ENCODE results near the gene B4GALT5.
"Not testable (repeated sequence)": the region's sequence is repeated elsewhere in the genome, so short reads cannot be mapped to it uniquely, and the experiment has no call there.

The B4GALT5 gene

DNA sequence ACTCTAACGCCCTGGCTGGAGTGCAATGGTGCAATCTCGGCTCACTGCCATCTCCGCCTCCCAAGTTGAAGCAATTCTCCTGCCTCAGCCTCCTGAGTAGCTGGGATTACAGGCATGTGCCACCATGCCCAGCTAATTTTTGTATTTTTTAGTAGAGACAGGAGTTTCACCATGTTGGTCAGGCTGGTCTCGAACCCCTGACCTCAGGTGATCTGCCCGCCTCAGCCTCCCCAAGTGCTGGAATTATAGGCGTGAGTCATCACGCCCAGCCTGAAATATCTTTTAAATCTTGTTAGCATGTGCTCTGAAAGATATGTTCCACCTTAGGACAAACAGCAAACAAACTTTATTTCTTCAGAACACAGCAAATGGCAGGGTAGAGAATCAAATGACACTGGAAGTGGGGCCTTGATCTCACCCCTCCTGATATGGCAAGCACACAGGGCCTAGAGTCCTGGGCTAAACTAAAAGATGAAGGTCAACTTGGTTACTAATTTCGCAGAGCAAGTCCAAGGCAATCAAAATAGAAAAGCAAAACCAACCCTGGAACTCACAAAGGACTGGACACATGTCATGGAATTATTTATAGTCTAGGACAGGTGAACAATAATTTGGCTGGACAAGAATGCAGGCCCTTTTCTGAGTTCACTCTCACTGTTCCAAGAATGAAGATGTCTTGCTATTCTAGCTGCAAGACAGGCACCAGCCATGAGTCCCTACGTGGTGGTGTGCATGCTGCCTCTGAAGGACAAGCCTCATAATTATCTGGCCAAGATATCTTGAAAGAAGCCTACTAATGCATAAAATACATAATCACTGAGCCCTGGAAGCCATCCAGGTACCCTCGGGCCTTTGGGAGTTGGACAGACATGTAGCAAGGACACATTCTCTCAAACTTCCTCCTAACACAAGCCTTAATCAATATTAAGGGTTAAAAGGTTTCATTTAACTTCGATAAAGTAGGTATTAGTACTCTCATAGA, 35.6 kb downstream of the B4GALT5 start:
- no peak for DNase-seq

DNA sequence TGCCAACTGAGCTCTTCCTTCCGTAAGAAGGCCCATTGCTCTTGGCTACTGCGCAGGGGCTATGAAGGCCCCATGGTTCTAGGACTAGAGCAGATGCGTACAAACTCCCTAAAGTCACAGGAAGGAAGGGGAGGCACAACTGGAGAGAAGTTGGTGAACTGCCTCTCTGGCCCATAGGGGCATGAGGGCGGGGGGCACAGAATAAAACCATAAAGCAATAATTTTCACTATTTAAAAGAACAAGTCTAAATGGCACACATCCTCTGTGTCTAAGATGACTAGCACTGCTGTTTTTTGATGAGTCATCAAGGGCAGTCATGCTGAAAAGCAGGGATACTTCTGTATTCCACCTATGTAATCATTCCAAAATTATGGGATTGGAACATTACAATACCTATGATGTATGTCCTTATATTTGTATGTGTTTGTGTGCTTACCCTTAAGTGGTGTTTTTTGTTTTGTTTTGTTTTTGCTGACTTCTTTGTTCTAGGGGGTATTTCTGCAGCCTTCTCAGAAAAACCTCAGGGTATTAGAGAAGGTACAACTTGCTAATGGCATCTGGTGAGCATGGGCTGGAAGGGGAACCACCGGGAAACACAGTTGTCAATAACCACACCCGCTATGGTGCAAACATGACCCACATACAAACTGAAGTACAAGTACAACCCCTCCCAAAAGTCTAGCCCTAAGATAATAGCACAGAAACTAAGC, 36.9 kb downstream of the B4GALT5 start:
- peak in 1 of 2 experiments; percentile 29 for DNase-seq

DNA sequence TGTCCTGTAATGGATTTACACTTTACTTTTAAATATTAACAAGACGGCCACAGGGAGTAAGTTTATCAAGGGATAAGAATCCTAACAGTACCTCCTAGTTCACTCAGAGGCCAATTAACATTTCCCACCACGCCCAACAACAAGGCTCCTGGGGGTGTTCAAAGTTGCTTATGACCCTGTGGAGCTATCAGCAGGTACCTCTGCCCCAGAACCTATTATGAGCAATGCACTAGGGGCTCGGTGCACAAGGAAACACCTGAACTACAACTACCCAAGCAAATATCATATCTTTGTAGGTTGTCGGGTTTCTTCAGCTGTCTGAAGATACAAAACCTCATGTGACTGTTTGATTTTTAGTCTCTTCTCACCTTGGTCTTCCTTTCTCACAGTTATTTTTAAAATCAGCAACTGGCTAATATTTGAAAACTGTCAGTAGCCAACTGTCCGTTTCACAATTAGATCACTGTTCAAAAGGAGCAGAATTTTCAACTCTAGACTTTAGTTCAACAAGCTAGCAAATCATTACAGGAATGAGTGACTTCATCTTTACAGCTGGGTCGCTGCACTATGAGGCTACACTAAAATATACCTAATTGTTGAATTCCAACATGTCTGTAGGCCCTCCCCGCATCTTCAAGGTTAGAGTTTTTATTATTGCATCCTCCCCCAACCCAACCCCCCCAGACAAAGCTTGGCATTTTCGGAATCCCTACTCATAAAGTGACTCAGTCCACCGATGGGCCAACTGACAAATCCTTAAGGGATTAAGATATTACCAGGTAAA, 38.1 kb downstream of the B4GALT5 start:
- DNase-seq, result no peak

DNA sequence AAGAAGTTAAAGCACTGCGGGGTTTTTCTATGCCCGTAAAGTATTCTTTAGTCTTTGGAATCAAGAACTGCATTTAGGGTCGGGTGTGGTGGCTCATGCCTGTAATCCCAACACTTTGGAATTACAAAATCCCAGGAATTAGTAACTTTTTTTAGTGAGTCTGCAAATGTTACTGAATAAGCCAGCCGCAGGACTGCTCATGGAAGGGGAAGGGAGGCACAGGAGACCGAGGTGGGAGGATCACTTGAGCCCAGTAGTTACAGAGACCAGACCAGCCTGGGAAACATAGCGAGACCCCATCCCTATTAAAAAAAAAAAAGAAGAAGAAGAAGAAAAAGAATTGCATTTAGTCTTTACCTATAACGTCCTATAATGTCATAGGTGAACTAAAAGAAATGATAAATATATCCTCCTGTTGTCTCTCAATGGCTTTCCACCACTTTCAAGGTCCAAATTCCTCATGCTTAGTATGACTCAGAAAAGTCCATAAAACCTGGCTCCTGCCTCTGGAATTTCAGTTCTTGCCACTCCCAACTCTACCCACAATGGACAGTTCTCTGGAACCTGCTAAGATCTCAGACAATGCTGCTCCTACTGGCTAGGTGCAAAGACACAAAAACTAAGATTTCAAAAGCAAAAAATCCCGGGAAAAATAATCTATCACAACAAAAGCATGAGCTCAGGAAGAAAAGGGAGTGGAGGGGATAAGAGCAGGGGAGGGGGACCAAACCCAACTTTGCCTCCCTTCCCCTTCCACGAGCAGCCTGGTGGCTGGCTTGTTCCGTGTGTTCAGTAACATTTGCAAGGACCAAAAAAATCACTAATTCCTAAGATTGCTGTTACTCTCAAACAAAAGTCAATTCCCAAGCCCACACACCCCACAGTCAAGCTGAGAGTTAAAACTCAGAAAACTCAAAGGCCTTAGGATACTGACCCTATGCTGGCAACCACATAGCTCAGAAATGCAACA, 39.0 kb downstream of the B4GALT5 start:
- no peak for DNase-seq

DNA sequence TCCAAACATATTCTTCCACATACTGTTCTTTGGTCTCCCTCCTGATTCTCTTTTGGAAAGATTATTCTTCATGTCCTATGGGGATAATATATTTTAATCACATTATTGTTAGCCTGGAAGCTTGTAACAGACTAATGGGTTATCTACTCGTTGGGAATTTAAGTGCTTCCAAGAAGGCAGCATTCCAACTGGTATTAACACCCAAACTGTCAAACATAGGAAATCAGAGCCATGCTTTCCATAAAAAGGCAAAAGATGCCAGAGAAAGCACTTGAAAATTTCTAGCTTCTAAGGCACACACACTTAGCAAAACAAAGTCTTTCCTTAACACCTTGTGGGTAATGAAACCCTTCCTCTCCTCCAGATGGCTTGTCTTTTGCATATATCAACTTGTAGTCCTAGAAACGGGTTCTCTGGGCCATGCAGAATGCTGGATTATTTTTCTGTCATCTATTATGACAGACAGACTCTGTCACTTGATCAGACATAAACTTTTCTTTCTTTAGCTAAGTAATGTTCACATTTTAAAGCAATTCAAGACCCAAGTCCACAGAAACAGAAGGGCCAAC, 41.5 kb downstream of the B4GALT5 start:
- DNase-seq, result no peak

DNA sequence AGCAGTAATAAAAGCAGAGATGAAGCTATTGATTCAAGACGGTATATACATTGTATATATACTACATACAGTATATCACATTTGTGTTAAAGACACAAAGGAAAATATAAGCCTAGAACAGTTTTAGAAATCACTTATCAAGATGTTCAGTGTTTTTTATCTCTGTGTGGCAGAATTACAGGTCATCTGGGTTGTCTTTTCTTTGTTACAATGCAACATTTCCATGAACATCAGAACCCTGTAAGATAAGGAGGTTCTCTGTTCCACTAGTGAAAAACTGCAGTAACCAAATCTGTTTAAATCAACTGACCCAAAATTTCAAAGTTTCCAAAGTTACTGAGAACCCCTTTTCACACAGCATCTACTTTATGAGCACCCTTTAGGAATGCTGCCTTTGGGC, 42.2 kb downstream of the B4GALT5 start:
- DNase-seq, result no peak

DNA sequence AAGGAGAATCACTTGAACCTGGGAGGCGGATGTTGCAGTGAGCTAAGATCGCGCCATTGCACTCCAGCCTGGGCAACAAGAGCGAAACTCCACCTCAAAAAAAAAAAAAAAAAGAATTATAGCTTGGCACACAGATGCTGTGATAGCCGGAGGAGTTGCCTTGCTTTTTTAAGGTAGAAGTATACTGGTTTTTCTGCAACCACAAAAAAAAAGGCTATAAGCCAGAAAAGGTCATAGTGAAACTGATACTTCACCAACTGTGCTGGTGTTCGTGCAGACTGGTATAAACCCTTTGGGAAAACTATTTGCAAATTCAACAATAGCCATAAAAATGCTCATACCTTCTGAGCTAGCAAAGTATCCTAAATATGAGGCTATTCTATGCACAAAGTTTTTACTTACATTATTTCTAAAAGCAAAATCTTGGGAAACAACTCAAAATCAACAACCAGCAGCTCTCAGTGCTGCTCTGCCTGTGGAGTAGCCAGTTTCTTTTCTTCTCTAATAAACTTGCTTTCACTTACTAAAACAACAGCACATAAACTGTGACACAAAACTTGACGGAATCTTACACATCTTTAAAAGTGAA, 44.0 kb downstream of the B4GALT5 start:
- no peak for DNase-seq

DNA sequence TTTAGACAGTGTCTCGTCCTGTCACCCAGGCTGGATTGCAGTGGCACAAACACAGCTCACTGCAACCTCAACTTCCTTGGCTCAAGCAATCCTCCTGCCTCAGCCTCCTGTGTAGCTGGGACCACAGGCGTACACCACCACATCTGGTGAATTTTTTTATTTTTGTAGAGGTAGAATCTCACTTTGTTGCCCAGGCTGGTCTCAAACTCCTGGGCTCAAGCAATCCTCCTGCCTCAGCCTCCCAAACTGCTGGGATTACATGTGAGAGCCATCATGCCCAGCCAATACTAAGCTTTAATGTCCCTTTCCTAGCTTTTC, 44.8 kb downstream of the B4GALT5 start:
- not testable (repeated sequence) for DNase-seq

DNA sequence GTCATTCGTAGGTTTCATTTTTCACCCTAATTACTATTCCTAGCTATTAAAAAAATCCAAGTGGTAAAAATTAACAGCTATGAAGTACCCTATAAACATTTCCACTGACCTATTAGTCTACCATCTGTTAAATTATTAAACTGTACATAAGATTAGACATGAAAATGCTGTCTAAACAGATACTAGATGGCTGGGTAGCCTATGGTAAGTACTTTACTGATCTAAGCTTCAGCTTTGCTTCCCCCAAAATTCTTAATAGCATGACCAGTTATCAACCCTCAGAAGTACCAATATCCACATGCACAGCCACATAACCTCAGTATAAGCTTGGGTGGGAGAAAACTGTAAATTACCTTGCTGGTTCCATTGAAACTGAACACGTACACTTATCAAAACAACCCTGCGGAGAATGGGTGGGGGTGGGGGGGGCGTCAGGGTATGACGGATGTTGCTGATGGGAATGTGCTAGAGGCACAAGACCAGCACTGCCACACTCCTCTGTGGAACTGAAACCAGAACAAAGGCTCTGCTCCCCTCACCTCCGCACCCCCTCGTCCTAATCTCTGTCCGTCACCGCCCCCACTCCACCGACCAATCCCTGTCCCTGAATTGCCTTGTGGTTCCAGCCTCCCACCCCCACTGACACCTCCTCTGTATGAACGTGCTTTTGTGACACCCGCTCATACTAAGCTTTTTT, 45.3 kb downstream of the B4GALT5 start:
- DNase-seq, result peak; percentile 29 to 55

DNA sequence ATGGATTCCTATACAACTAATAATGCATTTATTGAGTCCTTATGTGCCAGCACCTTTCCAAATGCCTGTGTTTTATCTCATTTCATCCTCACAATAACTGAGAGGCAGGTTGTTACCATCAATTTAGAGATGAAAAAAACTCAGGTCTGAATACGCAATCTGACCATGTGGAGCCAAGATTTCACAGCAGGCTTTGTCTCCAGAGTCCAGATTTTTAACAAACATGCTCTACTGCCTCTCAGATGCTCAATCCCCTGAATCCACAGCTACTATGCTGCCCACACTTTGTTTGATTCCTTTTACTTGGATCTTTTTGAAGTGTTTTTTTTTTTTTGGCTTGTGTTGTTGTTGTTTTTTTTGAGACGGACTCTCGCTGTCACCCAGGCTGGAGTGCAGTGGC, 46.8 kb downstream of the B4GALT5 start:
- DNase-seq, result no peak

DNA sequence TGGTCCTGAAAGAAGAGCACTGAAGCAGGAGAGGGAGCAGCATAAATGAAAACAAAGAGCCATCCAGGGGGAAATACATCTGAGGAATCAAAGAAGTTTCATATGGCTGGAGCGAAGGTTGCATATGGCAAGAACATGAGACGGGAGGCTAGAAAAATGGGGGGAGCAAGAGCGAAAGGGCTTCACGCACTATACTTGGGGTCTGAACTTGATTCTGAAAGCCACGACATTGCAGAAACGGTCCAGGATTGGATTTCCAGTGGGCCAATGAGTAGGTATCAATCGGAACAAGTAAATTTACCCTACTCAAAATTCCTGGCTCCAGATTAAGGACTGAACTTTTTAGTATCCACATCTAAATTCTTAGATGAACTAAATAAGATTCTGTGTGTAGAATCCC, 47.9 kb downstream of the B4GALT5 start:
- DNase-seq, result no peak

DNA sequence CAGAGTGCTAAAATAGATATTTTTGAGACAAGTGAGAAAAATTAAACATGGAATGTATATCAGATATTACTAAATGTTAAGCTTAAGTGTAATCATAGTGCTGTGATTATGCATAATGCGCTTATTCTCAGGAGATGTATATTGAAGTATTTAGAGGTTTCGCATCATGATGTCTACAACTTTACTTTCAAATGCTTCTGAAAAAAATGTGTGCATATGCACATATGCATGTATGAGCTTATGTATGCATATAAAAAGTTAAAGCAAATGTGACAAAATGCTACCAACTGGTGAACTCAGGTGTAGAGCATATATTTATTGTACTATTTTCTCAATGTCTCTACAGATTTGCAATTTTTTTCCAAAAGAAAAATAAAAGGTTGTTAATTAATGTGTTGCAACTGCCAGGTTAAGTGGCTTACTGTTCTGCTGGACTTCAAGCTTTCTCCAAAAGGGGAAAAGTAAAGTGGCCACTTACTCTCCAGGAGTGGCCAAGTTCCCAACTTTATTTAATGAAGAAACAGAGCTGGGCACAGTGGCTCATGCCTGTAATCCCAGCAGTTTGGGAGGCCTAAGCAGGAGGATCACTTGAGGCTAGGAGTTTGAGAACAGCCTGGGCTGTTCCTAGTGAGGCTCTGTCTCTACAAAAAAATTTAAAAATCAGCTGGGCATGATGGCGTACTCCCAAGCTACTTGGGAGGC, 48.9 kb downstream of the B4GALT5 start:
- no peak for DNase-seq

DNA sequence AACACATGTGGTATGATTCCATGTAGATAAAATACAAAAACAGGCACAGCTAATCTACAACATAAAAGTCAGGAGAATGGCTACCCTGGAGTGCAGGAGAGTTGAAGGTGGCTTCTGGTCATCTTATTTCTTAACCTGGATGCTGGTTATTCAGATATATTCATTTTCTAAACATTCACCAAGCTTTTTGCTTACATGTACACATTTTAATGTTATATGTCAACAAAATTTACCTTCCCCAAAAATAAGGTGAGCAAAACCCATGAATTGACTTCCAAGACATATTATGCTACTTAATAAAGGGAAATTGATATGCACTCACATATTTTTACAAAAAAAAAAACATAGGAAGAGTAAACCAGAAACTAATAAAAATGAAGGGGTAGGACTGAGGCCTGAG, 50.6 kb downstream of the B4GALT5 start:
- DNase-seq, result no peak

DNA sequence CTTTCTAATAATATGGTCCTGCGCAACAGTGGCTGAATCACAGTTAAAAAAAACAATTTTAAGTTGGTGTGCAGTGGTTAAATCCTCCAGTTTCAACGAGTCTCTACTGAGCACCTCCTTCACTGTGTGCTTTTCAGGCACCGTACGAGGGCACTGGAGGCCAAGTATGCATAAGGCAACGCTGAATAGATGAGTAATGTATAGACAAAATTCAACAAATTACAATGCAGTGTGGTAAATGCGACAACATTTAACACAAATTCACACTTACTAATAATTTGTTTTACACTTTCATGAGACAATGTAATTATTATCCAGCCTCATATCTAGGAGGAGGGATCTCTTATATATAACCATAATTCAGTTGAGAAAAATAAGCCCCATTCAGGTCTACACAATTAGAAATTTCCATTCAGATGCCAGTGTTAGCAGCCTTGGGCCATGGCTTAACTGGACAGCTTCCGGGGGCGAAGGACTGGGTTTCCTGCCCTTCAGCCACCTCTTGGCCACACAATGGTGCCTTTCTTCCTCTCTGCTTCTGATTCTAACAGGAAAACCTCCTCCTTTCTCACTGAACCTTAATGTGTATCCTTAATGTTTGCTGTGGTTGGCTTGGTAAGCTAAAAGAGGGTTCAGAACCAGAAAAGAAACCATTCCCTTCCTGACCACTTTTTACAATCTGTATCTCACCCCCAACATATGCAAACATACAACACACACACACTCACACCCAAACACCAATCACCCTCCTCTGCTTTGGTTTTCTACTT, 51.9 kb downstream of the B4GALT5 start:
- DNase-seq, result no peak

DNA sequence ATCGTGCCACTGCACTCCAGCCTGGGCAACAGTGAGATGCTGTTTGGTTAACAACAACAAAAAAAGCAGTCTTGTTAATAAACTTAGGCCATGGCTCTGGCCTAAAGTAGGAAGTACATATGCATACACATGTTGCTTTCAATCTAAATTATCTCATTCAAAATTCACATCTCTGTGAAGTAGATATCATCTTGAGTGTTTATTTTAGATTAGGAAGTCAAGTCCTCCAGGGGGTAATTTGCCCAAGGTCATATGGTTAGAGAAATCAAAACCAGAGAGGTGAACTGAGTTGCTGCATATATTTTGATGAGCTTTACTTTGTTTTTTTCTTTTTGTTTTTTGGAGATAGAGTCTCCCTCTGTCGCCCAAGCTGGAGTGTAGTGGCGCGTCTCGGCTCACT, 52.8 kb downstream of the B4GALT5 start:
- DNase-seq, result no peak

DNA sequence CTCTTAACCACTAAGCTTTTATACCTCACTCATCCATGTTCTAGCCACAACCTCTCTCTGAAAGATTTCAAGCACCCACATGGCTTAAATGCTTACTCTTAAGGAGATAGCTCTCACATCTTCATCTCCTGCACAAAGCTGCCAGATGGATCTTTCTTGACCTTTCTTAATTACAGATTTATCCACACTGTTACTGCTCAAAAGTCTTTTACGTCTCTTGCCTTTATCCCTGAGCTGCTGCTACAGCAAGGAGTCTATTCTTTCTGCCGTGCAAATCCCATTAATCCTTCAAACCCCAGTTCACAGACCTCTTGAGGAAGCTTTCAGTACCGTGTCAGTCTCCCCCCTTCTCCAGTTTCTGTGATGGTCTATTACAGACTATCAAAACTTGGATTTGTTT, 54.6 kb downstream of the B4GALT5 start:
- DNase-seq, result no peak

DNA sequence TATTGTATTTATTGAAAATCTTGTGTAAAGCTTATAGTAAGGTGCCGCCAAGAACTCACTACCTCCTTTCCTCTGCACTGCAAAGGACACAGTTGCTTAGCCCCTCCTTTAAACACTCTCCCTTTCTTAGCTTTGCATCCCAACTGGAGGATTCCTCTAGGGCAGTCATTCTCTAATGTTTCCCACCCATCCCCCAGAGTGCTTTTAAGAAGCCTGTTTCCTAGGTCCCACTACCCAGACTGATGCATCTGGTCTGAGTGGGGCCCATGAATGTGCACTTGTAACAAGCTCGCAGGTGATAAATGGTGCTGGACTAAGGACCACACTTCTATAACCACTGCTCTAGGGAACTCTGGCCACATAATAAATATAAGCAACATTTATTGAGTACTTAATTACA, 55.2 kb downstream of the B4GALT5 start:
- DNase-seq, result no peak

DNA sequence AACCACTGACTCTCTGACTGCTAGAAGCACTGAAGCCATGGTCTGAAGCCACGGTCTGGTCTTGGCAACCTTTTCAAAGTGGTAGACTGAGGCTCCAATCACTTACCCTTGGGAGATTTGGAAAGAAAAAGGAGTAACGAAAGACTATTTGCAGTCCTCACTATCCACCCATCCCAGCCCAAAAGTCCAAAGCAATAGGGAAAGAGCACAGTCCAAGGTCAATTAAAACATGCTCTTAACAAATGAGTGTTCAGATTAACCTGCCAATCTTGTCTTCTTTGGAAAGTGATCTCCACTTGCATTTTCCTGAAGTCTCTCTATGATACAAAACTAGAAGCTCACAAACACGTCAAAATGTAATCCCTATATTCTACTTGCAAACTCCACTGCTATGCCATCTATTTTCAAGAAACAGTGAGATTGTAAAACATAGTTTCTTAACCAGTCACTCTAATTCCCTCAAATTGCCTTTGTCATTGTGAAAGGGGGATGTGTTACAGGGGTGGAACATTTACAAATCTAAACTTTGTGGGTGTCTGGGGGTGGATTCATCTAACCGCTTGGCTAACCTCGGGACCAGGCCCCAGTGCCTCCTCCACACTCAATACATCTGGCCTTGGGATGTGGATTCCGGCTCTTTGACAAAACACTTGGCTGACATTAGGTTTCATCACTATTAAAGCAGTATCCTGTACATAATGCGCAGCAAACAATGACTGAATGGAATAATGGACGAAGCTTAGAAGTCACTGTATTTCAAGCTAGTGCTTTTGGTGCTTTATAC, 56.4 kb downstream of the B4GALT5 start:
- DNase-seq, result no peak

DNA sequence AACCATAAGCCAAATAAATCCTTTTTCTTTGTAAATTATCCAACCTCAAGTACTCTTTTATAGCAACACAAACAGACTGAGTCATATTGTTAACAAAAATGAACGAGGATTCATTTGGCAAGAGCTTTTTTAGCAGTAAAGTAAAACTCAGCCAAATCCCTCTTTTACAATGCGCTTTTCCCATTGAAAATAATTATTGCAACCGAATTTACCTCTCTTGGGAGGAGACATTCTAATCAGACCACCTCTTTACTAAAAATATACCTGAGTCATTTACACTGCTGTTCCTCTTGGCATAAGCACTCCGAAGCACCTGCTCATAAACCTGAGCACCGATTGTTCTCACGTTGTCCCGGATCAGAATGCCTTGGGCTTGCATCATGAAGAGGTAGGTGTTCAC, 57.4 kb downstream of the B4GALT5 start:
- no peak for DNase-seq
